ENCODE measurements around the gene B3GNT4.

GRCh38 chr12:122204167-122205052 is 901 bp downstream of the B3GNT4 start:
- no peak for TF ChIP-seq CTCF (IDR thresholded peaks at IDR 0.05)
- no peak for TF ChIP-seq POLR2AphosphoS5 (IDR thresholded peaks at IDR 0.05)

All from suprapubic skin (tissue), 3 donors.